ENCODE measurements around the gene ZBTB47.

Gene ZBTB47

GRCh38 chr3:42666577-42666998 lies 13.1 kb downstream of the ZBTB47 start:
- no peak for DNase-seq

- DNase-seq = no peak
Measured at GRCh38 chr3:42667096-42667522, 13.6 kb downstream of the ZBTB47 start.

- no peak for DNase-seq
Measured at GRCh38 chr3:42667523-42668412, 14.3 kb downstream of the ZBTB47 start.

GRCh38 chr3:42668413-42668760 lies 14.9 kb downstream of the ZBTB47 start:
- DNase-seq = no peak

DNA sequence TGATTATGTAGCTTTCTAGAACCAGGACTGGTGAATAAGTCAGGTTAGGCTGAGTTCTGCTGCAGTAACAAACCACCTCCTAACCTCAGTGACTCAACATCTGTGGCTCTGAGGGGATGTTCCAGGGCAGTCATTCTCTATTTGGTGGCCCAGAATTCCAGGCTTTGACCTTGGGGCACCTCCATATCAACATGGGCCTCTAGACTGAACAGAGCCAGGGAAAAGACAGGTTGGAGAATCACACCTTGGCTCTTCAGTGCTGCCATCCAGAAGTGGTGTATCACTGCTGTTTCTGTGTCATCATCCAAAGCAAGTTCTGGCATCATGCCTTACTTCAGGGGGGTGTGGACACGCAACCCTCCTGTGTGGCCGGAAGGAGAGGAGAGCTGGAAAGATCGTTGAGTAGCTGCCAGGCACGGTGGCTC lies 15.3 kb downstream of the ZBTB47 start:
- no peak for DNase-seq

DNA sequence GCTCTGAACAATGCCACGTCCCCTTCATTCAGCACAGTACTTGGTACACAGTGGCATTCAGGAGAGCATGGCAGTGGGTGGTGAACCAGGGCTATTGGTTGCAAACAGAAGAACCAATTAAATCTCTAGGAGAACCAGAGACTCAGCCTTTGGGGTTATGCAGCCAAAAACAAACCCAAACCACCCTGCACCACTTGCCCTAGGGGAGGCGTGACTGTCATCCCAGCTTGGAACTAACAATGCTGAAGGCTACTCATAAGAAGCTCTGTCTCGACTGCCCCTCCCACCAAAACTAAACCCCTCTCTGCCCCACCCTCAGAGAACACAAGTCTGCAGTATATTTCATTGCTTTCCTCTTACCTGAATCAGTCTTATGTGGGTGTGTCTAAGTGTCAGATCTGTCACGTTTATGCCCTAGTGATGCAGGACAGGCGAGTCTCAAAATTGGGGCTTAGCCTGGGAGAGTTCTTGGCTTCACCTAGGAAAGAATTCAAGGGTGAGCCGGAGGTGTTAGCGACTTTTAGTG lies 16.6 kb downstream of the ZBTB47 start:
- DNase-seq = no peak

DNA sequence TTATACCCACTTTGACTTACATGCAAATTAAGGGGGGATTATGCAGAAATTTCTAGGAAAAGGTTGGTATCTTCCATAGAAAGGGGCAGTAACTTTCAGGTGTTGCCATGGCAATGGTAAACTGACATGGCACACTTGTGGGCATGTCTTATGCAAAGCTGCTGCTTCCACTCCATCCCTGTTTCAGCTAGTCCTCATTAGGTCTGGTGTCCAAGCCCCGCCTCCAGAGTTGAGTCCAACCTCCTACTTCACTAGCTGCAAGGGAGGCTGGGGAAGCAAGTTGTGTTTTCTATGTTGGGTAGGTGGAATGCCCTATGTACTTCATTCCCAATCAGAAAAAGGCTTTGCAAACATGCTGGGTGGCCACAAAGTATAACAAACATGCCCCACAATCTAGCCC lies 17.2 kb downstream of the ZBTB47 start:
- no peak for DNase-seq

GRCh38 chr3:42672515-42672914 lies 19.0 kb downstream of the ZBTB47 start:
- DNase-seq = no peak

DNA sequence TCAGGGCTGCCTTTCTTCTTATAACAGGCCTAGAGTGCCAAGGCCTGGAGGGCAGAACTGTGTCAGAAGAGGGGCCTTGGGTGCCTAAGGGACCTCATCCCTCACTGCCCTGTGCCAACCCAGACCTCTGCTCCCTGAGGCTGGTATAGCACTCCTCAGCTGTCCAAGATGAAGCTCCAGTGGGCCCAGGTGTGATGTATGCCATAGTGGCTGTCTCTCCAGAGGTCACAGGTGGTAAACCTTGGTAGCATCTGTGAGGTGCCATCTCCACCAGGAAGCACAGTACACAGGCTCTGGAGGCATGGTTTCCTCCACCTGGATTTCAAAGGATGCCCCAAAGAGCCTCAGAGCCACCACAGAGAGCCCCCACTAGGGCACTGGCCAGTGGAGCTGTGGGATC lies 19.6 kb downstream of the ZBTB47 start:
- no peak for DNase-seq

DNA sequence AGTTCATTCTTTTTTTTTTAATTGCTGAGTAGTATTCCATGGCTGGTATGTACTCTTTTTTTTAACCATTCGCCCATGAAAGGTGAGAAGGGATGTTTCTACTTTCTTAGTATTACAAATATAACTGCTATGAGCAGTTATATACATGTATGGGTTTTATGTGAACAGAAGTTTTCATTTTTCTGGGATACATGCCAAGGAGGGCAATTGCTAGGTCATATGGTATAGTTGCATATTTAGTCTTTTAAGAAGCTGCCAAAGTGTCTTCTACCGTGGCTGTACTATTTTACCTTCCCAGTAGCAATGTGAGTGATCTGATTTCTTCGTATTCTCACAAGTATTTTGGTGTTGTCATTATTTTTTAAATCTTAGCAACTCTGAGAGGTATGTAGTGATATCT lies 20.6 kb downstream of the ZBTB47 start:
- no peak for DNase-seq

DNA sequence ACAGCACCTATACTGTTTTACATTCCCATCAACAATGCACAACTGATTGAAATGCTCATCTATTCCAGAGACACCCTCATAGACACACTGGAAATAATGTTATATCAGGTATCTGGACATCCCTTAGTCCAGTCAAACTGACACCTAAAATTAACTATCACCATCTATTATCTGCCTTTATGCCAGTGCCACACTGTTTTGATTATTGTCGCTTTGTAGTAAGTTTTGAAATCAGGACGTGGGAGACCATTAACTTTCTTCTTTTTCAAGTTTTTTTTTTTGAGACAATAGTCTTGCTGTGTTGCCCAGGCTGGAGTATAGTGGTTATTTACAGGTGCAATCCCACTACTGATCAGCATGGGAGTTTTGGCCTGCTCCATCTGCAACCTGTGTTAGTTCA lies 22.4 kb downstream of the ZBTB47 start:
- DNase-seq = no peak

DNA sequence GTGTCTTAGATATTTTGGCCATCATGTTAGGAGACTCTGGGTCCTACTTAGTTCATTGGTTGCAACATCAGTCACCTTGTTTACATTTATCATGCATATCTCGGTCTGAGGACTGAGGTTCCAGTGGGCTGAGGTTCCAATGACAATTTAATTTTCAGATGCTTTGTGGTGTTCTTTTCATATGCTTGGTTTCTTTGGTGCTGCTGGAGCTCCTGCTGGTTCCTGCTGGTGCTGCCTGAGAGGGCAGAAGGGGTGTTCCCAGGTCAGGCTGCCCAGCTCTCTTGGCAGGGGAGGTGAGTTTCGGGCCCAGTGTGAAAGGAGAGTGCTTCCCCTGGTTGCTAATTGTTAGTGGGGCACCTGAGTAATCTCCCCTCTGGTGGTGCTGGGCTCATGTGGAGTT lies 24.9 kb downstream of the ZBTB47 start:
- DNase-seq = no peak

- no peak for DNase-seq
Measured at GRCh38 chr3:42680271-42680670, 26.8 kb downstream of the ZBTB47 start.

DNA sequence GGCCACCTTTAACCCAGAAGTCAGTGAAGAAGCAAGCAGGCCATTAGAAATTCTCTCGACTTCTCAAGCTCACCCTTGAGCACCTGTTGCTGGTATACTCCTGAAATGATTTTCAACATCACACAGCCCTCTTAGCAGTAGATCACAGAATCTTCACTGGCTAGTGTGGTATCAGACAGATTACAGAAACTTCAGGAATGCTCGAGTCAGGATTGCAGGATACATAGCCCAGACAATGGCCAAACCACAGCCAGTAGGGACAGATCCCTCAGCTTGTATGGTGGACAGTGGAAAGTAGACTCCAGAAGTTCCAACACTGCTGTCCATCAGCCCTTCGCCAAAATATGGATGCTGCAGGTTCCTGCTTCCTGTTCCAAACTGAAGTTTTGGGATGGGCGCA lies 27.3 kb downstream of the ZBTB47 start:
- no peak for DNase-seq

DNA sequence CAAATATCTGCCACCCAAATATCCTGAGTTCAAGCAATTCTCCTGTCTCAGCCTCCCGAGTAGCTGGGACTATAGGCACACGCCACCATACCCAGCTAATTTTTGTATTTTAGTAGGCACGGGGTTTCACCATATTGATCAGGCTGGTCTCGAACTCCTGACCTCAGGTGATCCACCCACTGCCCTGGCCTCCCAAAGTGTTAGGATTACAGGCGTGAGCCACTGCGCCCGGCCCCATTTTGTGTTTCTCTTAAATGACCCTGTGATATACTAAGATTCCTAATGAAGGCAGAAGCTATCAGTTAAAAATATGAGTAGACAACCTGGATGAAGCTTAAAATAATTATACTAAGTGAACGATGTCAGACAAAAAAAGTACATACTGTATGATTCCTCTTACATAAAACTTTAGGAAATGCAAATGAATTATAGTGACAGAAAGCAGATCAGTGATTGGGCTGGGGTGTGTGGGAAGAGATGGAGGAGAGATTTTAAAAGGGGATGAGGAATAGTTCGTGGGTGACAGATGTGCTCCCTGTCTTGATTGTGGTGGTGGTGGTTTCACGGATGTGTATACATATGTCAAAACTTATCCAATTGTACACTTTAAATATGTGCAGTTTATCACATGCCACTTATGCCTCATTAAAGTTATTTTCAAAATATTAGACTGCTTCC lies 28.0 kb downstream of the ZBTB47 start:
- no peak for DNase-seq

GRCh38 chr3:42682301-42683070 lies 29.0 kb downstream of the ZBTB47 start:
- DNase-seq = no peak

- peak; percentile 9 for DNase-seq
Measured at GRCh38 chr3:42683875-42684598, 30.5 kb downstream of the ZBTB47 start.

- DNase-seq = no peak
Measured at GRCh38 chr3:42684632-42685362, 31.3 kb downstream of the ZBTB47 start.

GRCh38 chr3:42685363-42685881 lies 31.9 kb downstream of the ZBTB47 start, which contains the start of gene KLHL40:
Gene KLHL40, plus strand, starts transcription at chr3:42685537. Its CDS starts 82 bp downstream, at chr3:42685619.
- no peak for DNase-seq

DNA sequence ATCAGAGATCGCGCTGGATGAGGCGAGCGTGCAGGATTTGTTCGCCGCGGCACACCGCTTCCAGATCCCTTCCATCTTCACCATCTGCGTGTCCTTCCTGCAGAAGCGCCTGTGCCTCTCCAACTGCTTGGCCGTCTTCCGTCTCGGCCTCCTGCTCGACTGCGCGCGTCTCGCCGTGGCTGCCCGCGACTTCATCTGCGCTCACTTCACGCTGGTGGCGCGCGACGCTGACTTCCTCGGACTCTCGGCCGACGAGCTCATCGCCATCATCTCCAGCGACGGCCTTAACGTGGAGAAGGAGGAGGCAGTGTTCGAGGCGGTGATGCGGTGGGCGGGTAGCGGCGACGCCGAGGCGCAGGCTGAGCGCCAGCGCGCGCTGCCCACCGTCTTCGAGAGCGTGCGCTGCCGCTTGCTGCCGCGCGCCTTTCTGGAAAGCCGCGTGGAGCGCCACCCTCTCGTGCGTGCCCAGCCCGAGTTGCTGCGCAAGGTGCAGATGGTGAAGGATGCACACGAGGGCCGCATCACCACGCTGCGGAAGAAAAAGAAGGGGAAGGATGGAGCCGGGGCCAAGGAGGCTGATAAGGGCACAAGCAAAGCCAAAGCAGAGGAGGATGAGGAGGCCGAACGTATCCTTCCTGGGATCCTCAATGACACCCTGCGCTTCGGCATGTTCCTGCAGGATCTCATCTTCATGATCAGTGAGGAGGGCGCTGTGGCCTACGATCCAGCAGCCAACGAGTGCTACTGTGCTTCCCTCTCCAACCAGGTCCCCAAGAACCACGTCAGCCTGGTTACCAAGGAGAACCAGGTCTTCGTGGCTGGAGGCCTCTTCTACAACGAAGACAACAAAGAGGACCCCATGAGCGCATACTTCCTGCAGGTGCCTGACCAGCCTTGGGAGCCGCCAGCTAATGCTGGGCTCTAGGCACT lies 32.7 kb downstream of the ZBTB47 start:
- no peak for DNase-seq
